Stimulated activated CD8-positive, alpha-beta memory T cell treated with anti-CD3 and anti-CD28 coated beads, Interleukin-7, amount 100 ng/mL, for 1 hour (primary cell): ENCODE measurements around the gene TNRC18.

Experiments
- DNase-seq, 2 donors: peaks; one replicate each; pipeline ENCODE4 v3.0.0-alpha.2; 2020; ENCODE audit warnings: low read depth in 2 of 2

TNRC18 gene

DNA sequence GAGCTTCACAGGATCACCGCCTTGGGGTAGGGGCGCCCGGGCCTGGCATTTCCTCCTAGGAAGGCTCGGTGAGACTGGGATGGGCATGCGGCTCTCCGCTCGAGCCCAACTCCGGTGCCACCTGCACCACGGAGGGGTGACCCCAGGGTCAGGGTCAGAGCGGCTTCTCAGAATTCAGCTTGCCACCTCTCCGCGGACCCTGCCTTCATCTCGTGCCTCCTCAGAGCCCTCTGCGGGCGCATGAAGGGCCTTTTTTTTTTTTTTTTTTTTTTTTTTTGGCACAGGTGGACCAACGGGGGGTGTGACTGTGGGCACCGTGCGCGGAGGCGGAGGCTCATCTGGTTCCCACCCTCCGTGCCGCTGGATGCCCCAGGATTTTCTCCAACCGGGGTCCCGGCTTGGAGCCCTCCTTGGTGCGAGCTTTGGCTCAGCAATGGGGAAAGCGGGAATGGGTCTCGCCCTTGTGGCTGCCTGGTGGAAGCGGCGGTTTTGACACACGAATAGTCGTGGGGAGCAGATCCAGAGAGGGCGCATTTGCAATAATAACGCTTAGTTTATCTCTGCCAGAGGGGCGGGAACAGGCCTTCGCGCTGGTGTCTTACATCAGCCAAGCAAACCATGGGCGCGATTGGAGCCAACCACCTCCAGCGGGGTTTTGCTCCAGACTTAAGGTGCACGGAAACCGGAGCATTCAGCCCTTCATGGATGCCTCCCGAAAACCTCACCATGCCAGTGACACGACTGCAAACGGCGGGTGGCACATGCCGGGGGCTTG, 5.0 kb upstream of the TNRC18 start:
- no peak for DNase-seq

DNA sequence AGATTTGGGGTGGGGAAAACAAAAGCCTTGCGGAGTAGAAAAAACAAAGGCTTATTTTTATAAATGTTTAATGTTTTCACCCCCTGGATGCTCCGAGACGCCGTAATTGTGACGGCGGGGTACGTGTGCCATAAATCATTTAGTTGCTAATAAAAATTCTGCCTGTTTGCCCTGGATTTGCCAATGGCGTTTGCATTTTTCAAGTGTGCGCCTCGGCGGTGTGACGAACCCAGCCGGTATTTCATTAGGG, 2.5 kb upstream of the TNRC18 start:
- no peak for DNase-seq

GRCh38 chr7:5425507-5426225, 2.0 kb upstream of the TNRC18 start:
- DNase-seq, result no peak

DNA sequence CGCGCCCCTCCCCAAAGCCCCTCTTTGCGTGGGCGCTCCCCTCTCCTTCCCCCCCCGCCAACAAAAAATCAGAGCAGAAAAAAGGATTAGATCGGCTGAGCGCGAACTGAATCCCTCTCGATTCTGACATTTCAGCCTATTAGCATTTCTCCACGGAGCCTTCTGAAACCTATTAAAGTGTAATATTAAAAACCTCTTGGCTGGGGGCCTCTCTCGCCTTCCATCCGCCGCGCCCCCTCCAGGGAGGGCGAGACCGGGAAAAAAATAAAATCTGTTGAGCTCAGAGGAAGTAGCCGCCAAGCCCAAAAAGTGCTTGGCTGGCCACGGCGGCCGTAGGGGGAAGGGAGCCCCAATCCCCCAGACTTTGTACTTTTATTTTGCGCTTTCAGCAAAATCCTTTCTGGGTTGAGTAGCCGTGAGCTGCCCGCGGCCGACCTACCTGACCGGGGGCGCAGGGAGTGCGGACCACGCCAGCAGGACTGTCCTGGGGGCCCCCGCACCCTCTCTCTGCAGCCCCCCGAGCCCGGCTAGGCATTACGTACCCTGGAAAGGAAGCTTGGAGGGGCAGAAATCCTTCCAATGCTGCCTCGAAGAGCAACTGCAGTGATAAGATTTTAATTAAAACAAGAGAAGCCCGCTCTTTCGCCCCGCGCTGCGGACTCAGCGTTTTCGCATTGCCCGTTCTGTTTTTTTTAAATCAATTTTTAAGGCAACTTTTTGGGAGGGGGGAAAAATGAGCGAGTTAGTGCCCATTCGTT, 1.3 kb upstream of the TNRC18 start:
- DNase-seq, result no peak

DNA sequence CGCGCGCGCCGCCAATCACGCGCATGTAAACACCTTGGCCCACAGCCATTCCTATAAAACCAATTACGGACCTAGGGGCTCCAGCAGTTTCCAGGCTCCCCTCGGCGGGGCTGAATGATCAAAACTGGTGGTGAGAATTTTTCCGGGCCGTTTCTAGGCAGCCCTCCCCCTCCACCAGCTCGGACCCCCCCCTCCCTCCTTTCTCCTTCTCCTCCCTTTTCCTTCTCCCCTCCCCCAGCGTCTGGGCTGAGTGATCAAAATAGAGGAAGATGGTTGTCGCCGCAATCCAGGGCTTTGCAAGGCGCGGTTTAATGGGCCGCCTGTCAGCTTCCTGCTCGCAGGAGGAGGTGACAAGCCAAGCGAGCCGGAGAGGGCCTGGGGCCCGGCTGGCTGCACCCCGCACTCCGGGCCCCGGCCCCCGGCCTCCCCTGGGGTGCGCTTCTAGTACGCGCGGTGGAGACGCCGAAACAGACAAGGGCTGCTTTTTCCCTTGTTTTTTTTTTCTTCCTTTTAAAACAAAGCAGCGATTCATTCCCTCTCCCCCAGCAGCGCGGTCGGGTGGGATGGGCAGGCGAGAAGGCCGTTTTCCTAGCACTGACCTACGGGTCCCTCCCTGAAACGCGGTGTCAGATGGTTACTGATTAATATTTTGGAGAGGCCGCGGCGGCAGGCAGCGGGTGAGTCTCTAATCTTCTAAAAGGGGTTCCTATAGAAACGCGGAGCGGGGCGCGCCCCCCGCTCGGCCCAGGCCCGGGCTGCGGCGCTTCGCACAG, 528 bp upstream of the TNRC18 start:
- no peak for DNase-seq

DNA sequence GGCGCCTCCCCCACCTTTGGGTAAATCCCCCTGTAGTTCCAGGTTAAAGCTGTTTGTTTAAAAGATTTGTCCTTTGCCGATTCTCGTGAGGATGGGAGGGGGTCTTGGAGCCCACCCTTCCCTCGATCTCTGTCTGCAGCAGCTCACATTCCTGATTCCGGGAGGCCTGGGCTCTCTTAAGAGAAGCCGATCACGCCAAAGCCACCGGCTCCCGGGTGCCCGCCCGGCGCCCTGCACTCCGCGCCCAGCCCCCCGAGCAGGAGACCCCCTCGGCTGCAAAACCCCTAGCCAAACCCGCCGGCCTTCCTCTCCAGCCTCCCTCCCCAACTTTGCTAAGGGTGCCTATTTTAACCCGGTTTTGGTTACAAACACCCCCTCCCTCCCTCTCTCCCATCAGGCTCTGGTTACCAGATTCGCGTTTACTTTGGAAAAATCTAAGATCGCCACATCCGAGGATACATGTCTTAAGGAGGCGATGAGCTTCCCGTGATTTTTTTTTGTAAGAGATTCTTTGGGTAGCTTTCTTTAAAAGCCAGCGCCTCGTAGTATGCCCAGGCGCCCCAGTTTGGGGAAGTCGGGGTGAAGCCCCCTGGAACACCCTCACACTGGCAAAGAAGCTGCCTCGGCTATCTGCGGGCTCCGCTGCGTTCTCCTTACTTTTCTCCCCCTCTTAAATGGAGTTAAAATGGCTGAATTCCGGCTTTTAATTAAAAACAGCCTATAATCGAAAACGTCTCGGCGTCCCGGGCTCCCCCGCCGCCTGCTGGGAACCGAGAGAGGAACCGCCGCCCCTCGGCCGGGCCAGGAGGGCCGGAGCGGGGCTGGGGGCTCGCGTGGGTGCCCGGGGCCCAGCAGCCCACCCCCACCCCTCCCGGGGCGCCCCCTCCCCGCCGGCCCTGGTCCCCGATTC, 983 bp downstream of the TNRC18 start:
- DNase-seq, result no peak

- DNase-seq, result no peak
These were observed 1.8 kb downstream of the TNRC18 start for GRCh38 chr7:5421714-5422395.

- DNase-seq, result no peak
These were observed 2.5 kb downstream of the TNRC18 start for GRCh38 chr7:5420881-5421713.

DNA sequence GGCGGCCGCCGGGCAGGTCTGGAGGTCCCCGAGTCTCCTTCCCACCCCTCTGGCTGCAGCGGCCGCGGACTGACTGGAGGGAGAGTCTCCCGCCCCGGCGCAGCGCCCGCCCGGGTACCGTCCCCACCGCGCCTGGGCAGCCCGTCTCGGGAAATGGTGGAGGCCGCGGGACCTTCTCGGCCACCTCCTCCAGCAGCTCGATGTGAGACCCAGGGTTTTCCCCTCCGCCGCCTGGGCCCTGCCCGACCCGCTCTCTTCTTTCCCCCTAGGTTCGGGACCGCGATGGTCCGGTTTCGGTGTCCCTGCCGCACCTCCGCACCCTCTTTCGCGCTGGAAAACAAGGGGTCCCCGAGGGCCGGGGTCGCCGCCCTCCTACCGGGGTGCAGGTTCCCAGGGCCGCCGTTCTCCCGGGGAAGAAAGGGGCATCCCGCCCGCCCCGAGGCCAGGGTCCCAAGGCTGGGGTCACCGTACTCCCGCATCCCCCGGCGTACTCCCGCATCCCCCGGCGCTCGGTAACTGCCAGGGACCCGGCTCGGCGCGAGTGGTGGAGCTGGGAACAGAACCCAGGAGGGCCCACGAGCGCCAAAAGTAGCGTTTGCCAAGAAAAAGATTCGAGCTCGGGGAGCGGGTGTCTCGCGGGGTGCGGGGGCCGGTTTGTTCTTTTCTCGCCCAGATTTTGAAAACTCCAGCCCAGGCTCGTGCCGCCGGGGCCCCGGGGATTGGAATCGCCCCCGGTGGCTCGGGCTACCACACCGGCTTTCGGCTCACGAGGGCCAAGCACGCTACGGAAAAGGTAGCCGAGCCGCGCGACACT, 3.4 kb downstream of the TNRC18 start:
- DNase-seq, result no peak

DNA sequence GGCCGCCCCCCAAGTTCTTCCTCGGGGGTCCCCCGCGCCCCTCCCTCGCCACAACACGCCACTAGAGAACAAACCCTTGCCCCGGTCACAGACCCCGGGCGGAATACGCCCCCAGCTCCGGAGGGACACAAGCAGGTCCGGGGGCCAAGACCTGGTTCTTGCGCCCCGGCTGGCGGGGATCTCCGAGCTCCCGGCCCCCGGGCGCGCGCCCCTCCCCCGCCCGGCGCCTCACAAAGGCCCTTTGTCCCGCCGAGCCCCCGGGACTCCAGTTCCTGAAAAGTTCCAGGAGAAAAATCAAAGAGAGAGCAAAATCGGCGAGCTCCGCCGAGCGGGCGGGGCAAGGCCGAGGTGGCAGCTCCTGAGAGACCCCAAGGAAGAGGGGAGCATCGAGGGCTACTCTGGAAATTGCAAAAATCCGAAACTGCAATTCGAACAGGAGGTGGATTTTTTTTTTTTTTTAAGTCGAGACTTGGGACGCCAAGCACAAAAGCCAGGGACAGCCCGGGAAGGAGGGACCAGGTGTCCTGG, 4.0 kb downstream of the TNRC18 start:
- no peak for DNase-seq

- DNase-seq, result no peak
These were observed 5.4 kb downstream of the TNRC18 start for GRCh38 chr7:5418285-5418582.

DNA sequence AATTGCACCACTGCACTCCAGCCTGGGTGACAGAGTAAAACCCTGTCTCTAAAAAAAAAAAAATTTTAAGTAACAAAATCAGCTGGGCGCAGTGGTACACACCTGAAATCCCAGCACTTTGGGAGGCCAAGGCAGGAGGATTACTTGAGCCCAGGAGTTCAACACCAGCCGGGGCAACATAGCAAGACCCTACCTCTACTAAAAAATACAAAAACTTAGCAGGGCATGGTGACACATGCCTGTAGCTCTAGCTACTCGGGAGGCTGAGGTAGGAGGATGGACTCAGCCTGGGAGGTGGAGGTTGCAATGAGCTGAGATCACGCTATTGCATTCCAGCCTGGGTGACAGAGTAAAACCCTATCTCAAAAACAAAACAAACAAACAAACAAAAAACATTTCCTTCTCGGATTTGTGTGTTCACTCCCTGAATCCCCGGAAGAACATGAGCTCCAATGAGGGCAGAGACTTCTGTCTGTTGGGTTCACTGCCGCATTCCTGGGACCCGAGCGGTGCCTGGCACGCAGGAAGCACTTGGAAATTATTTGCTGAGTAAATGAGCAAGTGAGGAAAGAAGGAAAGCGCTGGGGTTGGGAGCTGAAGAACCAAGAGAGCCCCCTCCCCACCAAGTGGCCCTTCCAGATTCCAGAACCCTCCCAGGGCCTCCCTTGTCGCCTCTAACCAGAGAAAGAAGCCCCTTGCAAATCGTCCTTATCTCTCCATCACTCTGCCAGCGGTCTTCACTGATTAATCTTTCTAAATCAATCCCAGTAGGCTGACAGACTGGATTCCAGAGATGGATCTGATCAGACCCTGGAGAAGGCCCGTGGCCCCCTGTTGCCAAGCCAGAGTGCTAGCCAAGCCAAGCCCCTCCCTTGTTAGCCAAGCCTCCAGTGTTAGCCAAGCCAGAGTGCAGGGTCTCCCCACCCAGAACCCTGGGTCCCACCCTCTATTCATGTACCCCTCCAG, 6.2 kb downstream of the TNRC18 start:
- no peak for DNase-seq

DNA sequence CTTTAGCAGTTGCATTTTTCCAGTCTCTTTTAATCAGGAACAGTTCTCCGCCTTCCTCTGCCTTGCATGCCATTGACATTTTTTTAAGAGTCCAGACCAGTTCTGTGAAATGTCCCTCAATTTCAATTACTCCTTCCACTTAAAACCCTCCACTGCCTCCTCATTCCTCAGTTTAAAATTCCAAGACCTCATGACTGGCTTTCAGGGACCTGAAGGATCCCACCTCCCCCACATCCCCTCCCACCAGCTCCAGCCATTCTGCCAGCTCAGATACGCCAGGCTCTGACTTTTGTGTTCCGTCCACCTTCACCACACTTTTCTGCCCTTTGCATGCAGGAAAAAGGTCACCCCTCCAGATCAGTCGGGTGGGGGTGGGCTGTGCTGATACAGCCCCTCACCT, 8.7 kb downstream of the TNRC18 start:
- no peak for DNase-seq

- no peak for DNase-seq
These were observed 10.2 kb downstream of the TNRC18 start for GRCh38 chr7:5413449-5413786.

DNA sequence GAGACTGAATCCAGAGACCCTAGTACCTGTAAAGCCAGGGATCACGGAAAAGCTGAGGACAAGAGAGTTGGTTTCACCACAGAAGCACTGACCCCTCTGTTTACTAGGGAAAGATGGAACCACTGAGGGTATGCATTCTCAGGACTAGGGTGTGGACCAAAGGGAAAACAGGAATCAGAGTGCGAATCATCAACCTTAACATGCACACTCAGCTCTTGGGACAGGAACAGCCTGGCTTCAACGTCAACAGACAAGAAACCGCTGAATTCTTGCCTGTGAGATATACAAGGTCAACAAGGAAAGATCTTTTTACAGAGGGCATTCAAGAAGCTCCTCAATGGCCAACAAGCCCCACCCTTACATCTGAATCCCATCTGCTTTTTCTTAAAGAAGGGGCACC, 14.9 kb downstream of the TNRC18 start:
- DNase-seq, result no peak

GRCh38 chr7:5406957-5407945, 16.4 kb downstream of the TNRC18 start:
- no peak for DNase-seq
